HG03097 (cell line): ENCODE data around the gene PNPLA1.

Experiments
- ATAC-seq: cut with Tn5 transposase; IDR thresholded peaks from one replicate; pipeline ENCODE4 v1.9.1; 2021; ENCODE audit not compliant: unreplicated experiment, low FRiP score

Gene PNPLA1

DNA sequence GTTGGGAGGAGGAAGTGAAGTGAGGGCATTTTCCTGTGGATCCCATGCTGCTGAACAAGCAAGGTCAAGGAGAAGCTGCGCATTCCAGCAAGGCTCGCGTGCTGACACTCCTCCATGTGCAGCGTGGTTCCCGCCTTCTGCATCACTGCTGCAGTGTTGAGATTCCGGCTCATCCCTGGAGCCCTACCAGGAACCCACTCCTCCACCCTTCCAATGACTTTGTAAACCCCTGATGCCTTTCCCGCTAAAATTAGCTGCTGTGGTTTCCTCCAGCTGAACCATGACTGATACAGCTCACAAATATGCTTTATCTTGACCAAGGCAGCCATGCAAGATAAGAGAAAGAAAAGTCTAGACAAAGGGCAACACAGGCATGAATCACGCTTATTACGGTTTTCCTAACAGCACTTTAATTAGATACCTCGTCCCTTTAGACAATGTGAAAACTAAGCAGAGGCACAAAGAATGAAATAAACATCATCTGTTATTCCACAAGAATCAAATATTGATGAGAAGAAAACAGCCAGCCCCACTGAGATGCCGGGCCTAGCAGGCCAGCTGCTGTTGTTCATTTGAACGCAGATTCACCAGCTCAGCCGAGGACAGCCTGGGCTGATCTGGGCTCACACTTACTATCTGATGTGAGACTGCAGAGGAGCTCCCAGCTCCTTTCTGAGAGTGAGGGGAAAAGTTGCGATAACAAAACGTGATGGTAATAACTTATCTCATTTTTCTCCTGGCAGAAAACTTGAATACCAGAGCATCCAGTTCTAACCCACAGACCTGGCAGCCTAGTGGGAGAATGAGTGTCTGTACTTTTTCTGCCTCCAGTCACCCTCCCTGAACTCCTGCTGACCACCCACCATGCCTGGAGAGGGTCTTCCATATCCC lies 81.1 kb downstream of the PNPLA1 start:
- ATAC-seq = no peak

DNA sequence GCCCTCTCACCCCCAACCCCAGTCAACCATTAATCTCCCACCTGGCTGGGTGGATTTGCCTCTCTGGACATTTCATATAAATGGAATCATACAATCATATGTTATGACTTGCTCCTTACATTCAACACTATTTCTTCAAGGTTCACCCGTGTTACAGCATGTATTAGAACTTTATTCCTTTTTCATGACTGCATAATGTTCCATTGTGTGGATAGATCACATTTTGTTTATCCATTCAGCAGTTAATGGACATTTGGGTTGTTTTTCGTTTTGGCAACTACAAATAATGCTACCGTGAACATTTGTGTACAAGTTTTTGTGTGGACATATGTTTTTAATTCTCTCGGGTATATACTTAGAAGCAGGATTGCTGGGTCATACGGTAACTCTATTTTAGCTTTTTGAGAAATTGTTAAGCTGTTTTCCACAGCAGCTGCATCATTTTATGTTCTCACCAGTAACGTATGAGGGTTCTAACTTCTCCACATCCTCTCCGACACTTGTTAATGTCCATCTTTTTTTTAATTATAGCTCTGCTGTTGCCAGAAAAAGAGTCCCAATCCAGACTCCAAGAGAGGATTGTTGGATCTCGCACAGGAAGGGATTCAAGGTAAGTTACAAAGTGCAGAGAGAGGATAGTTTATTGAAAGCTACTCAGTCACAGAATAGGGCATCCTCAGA lies 82.8 kb downstream of the PNPLA1 start:
- ATAC-seq = no peak

DNA sequence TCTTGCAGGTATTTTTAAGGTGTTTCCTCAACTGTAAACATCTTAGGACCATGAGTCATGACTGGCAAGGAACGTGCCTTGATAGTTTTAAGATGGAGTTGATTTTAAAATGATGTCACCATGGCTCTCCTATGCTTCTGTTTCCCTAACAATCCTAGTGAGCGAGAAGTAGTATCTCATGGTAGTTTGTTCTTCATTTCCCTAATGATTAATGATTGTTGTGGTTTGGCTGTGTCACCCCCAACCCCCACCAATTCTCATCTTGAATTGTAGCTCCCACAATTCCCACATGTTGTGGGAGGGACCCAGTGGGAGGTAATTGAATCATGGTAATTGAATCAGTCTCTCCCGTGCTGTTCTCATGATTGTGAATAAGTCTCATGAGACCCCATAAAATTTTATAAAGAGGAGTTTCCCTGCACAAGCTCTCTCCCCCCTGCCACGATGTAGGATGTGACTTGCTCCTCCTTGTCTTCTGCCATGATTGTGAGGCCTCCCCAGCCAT lies 83.6 kb downstream of the PNPLA1 start:
- ATAC-seq = no peak

DNA sequence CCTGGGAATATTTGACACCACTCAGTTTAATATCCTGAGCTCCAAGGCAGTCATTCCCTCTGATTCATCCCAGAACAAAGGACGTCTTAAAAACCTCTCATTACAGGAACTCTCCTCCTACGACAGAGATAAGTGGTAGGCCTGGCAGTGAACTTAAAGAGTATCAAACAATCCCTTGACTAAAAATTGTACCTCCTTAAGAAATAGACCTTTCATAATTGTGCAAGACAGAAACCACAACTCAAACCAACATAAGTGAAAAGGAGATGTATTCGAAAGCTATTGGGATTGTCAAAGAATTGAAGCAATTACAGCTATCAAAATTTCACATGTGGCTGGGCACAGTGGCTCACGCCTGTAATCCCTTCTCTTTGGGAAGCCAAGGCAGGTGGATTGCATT lies 86.0 kb downstream of the PNPLA1 start:
- ATAC-seq = no peak

DNA sequence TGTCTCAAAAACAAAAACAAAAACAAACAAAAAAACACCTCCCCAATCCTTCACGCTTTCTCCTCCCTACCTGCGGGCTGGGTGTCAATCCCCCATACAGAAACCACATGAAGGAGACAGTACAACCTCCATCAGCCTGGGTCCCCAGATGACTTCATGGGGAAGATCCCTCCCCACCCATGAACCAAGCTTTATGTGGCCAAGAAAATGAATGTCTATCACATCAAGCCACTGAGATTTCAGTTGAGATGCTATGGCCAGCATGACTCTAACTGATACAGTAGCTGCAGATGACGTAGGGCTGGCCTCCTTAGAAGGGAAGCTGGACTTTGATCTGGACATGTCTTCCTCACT lies 88.0 kb downstream of the PNPLA1 start:
- no peak for ATAC-seq
